ENCODE measurements around the gene SMURF1.

SMURF1 gene

GRCh38 chr7:99042957-99043356, 101.0 kb downstream of the SMURF1 start:
- DNase-seq, result no peak

GRCh38 chr7:99041526-99041925, 102.4 kb downstream of the SMURF1 start:
- no peak for DNase-seq

GRCh38 chr7:99040104-99040958, 103.6 kb downstream of the SMURF1 start:
- peak; percentile 13 for DNase-seq

GRCh38 chr7:99039384-99039891, 104.5 kb downstream of the SMURF1 start:
- DNase-seq, result no peak

GRCh38 chr7:99038086-99038855, 105.6 kb downstream of the SMURF1 start:
- DNase-seq, result no peak

GRCh38 chr7:99037327-99037940, 106.5 kb downstream of the SMURF1 start:
- DNase-seq, result no peak

GRCh38 chr7:99036546-99037111, 107.3 kb downstream of the SMURF1 start:
- no peak for DNase-seq

GRCh38 chr7:99035723-99036545, 108.0 kb downstream of the SMURF1 start:
- no peak for DNase-seq

- DNase-seq, result no peak
These were observed 108.8 kb downstream of the SMURF1 start for GRCh38 chr7:99034932-99035722.

GRCh38 chr7:99033765-99034164, 110.1 kb downstream of the SMURF1 start:
- DNase-seq, result no peak

GRCh38 chr7:99032928-99033327, 111.0 kb downstream of the SMURF1 start:
- DNase-seq, result no peak

GRCh38 chr7:99031496-99031895, 112.4 kb downstream of the SMURF1 start:
- DNase-seq, result no peak

GRCh38 chr7:99030951-99031350, 113.0 kb downstream of the SMURF1 start:
- no peak for DNase-seq

GRCh38 chr7:99030457-99030856, 113.5 kb downstream of the SMURF1 start:
- DNase-seq, result no peak

GRCh38 chr7:99029466-99030435, 114.2 kb downstream of the SMURF1 start:
- no peak for DNase-seq

- DNase-seq, result no peak
These were observed 115.5 kb downstream of the SMURF1 start for GRCh38 chr7:99028261-99028973.

GRCh38 chr7:99027841-99028240, 116.1 kb downstream of the SMURF1 start:
- no peak for DNase-seq

GRCh38 chr7:99027241-99027640, 116.7 kb downstream of the SMURF1 start:
- DNase-seq, result no peak

- no peak for DNase-seq
These were observed 119.8 kb downstream of the SMURF1 start for GRCh38 chr7:99024066-99024465.
